Measurements from ENCODE around the gene ZRANB1.

The ZRANB1 gene

GRCh38 chr10:124921261-124921660, 20.7 kb upstream of the ZRANB1 start:
- no peak for DNase-seq (ENCODE audit: low read depth in 2 of 2)

DNA sequence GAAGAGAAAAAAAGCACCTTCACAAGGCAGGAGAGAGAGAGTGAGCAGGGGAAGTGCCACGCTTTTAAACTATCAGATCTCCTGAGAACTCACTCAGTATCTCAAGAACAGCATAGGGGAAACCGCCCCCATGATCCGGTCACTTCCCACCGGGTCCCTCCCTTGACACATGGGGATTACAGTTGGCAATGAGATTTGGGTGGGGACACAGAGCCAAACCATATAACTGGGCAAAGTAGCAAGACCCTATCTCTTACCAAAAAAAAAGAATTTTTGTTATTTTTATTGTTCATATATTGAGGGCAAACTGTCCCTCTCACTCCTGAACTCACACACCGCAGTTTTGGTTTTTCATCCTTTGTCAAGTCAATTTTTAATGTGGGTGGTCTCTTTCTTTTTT, 18.2 kb upstream of the ZRANB1 start:
- DNase-seq (ENCODE audit: low read depth in 2 of 2) = no peak

- no peak for DNase-seq (ENCODE audit: low read depth in 2 of 2)
Observed at GRCh38 chr10:124926548-124926947, 15.4 kb upstream of the ZRANB1 start.

DNA sequence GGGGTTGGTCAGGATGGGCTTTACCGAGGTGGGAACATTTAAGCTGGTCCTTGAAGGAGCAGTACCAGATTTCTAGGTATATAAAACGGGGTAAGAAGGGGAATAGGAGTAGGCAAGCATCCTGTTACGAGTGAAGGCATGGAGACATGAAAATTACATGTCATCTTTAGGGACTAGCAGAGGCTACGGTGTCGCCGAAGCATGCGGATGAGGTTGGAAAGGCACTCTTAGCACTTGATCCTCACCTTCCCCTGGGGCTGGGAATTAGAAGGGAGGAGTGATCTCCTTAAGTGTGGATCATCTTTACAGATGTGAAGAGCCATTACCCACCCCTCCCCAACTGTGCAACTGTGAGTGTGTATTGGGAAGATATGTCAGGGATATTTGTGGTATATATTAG, 13.8 kb upstream of the ZRANB1 start:
- no peak for DNase-seq (ENCODE audit: low read depth in 2 of 2)

GRCh38 chr10:124928545-124928944, 13.4 kb upstream of the ZRANB1 start:
- no peak for DNase-seq (ENCODE audit: low read depth in 2 of 2)

GRCh38 chr10:124935946-124936345, 6.0 kb upstream of the ZRANB1 start:
- DNase-seq (ENCODE audit: low read depth in 2 of 2) = peak in 1 of 2 donors; percentile 17

GRCh38 chr10:124936813-124937212, 5.1 kb upstream of the ZRANB1 start:
- DNase-seq (ENCODE audit: low read depth in 2 of 2) = no peak

- DNase-seq (ENCODE audit: low read depth in 2 of 2) = no peak
Observed at GRCh38 chr10:124939290-124939689, 2.6 kb upstream of the ZRANB1 start.

DNA sequence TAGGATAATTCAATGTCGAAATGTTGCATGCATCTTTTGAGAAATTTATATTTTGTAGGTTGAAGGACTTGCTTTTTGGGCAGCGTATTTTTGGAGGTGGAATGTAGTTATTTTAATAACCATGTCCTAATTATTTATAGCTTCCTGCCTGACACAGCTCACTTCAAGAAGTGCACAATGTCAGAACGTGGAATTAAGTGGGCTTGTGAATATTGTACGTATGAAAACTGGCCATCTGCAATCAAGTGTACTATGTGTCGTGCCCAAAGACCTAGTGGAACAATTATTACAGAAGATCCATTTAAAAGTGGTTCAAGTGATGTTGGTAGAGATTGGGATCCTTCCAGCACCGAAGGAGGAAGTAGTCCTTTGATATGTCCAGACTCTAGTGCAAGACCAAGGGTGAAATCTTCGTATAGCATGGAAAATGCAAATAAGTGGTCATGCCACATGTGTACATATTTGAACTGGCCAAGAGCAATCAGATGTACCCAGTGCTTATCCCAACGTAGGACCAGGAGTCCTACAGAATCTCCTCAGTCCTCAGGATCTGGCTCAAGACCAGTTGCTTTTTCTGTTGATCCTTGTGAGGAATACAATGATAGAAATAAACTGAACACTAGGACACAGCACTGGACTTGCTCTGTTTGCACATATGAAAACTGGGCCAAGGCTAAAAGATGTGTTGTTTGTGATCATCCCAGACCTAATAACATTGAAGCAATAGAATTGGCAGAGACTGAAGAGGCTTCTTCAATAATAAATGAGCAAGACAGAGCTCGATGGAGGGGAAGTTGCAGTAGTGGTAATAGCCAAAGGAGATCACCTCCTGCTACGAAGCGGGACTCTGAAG, 620 bp downstream of the ZRANB1 start:
- DNase-seq (ENCODE audit: low read depth in 2 of 2) = no peak

GRCh38 chr10:124943301-124944092, 1.6 kb downstream of the ZRANB1 start:
- no peak for DNase-seq (ENCODE audit: low read depth in 2 of 2)

DNA sequence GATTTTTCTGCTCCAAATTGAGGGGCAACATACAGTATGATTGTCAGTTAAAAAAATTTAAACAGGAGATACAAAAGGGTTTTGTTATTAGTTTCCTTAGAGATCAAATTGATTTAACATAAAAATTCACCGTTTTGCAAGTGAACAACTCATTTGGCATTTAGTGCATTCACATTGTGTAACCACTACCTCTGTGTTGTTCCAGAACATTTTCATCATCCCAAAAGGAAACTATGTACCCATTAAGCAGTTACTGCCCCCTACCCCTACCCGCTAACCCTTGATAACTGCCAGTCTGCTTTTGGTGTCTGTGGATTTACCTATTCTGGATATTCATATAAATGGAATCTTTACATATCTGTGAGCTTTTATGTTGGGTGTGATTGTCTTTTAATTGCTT, 3.1 kb downstream of the ZRANB1 start:
- no peak for DNase-seq (ENCODE audit: low read depth in 2 of 2)

GRCh38 chr10:124946945-124947344, 5.0 kb downstream of the ZRANB1 start:
- DNase-seq (ENCODE audit: low read depth in 2 of 2) = no peak

GRCh38 chr10:124949543-124949942, 7.6 kb downstream of the ZRANB1 start:
- no peak for DNase-seq (ENCODE audit: low read depth in 2 of 2)

DNA sequence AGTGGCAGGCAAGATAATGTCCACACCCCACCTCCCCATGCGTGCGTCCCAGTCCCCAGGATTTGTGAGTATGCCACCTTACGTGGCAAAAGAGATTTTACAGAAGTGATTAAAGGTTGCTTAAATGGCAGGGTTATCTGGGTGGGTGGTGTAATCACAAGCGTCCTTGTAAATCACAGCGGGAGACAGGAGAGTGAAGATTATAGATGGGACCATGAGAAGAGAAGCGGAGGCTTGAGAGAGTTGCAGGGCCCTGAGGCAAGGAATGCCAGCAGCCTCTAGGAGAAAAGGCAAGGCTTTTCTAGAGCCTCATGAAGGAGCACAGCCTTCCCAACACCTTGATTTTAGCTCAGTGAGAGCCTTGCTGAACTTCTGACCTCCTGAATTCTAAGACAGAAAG, 10.2 kb downstream of the ZRANB1 start:
- DNase-seq (ENCODE audit: low read depth in 2 of 2) = no peak

DNA sequence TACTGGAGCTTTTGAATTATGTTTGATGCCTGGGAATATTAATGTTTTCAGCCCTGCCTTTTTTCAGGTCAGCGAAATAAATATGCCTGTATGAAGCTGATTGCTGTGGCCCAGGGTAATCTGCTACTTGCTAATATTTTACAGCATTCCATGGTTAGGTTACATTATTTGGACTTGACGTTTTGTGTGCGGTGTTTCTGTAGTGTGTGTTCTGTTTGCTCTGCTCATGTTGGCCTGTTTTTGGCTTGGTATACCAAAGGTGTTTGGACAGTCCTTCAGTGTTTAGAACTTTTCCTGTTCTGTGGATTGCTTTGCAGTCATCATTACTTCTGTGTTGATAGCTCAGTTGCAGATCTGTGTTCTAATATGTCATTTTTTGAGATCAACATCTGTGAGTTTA, 11.5 kb downstream of the ZRANB1 start:
- no peak for DNase-seq (ENCODE audit: low read depth in 2 of 2)

DNA sequence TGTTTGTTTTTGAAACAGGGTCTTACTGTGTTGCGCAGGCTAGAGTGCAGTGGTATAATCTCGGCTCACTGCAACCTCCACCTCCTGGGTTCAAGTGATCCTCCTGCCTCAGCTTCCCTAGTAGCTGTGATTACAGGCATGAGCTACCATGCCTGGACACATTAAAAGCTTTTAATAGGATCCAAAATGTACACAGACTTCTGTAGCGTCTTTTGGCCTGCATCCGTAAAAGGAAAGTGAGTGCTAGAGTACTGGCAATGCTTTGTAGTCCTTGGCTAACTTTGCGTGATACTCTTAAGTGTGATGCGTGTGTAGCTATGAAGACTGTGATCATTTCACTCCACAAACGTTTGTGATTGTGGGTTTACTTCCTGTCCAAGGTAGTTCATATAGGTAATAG, 13.3 kb downstream of the ZRANB1 start:
- no peak for DNase-seq (ENCODE audit: low read depth in 2 of 2)

- DNase-seq (ENCODE audit: low read depth in 2 of 2) = no peak
Observed at GRCh38 chr10:124955868-124956267, 13.9 kb downstream of the ZRANB1 start.

DNA sequence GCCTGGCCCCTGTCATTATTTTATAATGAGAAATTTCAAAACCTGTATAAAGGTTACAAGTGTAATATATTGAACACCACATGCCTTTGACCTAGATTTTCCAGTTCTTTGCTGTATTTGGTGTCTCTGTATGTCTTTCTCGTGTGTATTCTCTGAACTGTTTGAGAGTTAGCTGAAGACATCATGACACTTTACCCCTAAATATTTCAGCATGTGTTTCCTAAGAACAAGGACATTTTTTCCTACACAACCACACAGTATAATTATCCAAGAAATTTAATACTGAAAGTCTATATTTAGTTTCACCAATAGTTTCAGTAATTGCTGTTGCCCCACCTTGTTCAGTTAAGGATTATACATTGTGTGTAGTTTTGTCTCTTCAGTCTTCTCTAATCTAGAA, 14.8 kb downstream of the ZRANB1 start:
- DNase-seq (ENCODE audit: low read depth in 2 of 2) = no peak

GRCh38 chr10:124957404-124957947, 15.6 kb downstream of the ZRANB1 start:
- no peak for DNase-seq (ENCODE audit: low read depth in 2 of 2)

DNA sequence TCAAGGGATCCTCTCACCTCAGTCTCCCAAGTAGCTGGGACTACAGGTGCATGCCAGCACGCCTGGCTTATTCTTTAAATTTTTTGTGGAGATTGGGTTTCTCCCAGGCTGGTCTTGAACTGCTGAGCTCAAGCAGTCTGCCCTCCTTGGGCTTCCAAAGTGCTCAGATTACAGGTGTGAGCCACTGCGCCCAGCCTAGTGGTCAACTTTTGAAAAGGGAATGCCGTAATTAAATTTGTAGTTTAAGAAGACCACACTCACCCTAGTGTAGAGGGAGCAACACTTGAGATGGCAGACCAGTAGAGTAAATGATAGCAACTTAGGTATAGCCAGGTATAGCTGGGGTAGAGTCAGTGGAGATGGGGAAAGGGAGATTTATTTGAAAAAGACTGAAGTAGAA, 17.6 kb downstream of the ZRANB1 start:
- DNase-seq (ENCODE audit: low read depth in 2 of 2) = no peak

DNA sequence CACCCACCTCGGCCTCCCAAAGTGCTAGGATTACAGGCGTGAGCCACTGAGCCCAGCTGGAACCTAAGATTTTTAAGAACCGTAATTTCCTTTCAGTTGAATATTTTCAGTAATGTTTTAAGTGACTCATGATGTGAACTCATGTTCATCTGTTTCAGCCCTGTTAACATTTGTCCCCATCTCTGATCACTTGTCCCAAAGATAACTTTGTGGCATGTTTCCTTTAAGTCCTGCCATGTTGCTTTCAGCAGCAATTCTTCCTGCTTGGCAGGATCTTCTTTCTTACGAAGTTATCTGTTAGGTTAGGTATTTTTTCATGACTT, 19.3 kb downstream of the ZRANB1 start:
- no peak for DNase-seq (ENCODE audit: low read depth in 2 of 2)

DNA sequence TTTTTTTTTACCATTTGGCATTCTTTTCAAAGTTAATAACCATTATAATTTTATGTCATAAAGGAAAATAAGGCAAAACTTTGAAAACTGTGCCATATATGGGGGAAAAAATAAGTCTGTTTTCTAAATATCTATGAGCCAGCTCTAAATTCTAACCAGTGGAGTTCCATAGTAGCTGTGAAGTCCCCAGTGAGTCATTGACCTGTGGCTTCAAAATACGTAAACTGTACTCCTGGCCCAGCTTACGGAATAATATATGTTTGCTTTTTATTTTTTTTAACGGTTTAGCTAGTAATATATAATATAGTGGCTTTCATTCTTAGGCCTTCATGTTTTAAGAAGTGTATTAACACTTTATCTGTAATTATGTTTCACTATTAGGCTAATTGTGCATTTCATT, 20.5 kb downstream of the ZRANB1 start:
- DNase-seq (ENCODE audit: low read depth in 2 of 2) = no peak

Measured in stimulated activated CD8-positive, alpha-beta memory T cell treated with anti-CD3 and anti-CD28 coated beads, Interleukin-2, amount 100 ng/mL, for 48 hours (primary cell).